ENCODE data around the gene SLX1A.

DNA sequence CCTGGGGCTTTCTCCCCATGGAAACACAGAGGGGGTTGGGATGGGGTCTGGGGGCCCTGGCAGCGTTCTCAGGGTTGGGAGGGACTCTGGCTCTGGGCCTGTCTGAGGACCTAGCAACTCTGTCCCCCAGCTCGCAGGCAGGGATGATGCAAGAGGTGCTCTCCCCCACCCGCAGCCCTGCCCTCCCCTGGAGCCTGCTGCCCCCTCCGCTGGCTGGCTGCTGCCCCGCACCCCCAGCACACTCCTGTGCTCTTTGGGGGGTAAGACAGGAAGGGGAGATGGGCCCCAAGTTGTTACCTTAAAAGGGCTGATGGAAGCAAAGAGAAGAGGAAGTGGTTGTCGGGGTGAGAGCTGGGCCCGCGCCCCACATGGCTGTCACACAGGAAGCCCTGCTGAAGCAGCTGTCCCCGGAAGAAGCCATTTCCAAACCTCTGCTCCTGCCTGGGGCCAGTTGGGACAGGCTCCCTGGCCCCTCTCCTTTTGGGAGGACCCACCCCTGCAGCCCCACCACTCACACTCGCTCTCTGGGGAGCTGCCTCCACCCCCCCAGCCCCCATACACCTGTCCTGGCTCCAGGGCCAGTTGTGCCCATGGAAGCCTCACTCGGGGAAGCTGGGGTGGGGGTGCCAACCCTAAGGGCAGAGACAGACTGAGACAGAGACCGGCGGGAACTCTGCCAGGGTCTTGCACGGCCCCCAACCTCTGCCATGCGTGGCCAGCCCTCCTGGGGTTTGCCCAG, 7.8 kb upstream of the SLX1A start:
- TF ChIP-seq SUZ12 (IDR thresholded peaks at IDR 0.05; ENCODE audit: extremely low read depth, insufficient read depth, insufficient read length) = no peak
- TF ChIP-seq ZNF274 (IDR thresholded peaks at IDR 0.05; ENCODE audit: low read depth, low read length) = no peak
- TF ChIP-seq YY1 (IDR thresholded peaks at IDR 0.05; ENCODE audit: insufficient read depth, insufficient read length) = no peak

Measured in NT2/D1 (cell line).